Activated effector memory CD4-positive, alpha-beta T cell treated with Interleukin-2 at 50 U/mL for 16 hours (primary cell): ENCODE data around the gene COLEC12.

Source experiments
- DNase-seq: peaks from one replicate; pipeline ENCODE4 v3.0.0-alpha.2; 2020

The COLEC12 gene

GRCh38 chr18:473802-474201 lies 26.7 kb downstream of the COLEC12 start:
- DNase-seq = no peak

- no peak for DNase-seq
Measured at GRCh38 chr18:471716-472115, 28.8 kb downstream of the COLEC12 start.

GRCh38 chr18:470661-471501 lies 29.6 kb downstream of the COLEC12 start:
- DNase-seq = no peak

- DNase-seq = no peak
Measured at GRCh38 chr18:468955-469790, 31.3 kb downstream of the COLEC12 start.

- DNase-seq = no peak
Measured at GRCh38 chr18:463827-464541, 36.5 kb downstream of the COLEC12 start.

- DNase-seq = no peak
Measured at GRCh38 chr18:463403-463802, 37.1 kb downstream of the COLEC12 start.

- DNase-seq = no peak
Measured at GRCh38 chr18:461762-462161, 38.7 kb downstream of the COLEC12 start.

- no peak for DNase-seq
Measured at GRCh38 chr18:460791-461190, 39.7 kb downstream of the COLEC12 start.

GRCh38 chr18:459814-460593 lies 40.5 kb downstream of the COLEC12 start:
- no peak for DNase-seq

- no peak for DNase-seq
Measured at GRCh38 chr18:457521-458412, 42.7 kb downstream of the COLEC12 start.

GRCh38 chr18:457140-457519 lies 43.4 kb downstream of the COLEC12 start:
- DNase-seq = no peak

GRCh38 chr18:456361-457139 lies 44.0 kb downstream of the COLEC12 start:
- DNase-seq = no peak

GRCh38 chr18:453400-453799 lies 47.1 kb downstream of the COLEC12 start:
- DNase-seq = no peak

GRCh38 chr18:452816-453215 lies 47.7 kb downstream of the COLEC12 start:
- DNase-seq = no peak

GRCh38 chr18:449374-449773 lies 51.1 kb downstream of the COLEC12 start:
- DNase-seq = no peak

GRCh38 chr18:448116-448790 lies 52.2 kb downstream of the COLEC12 start:
- no peak for DNase-seq

GRCh38 chr18:446941-447560 lies 53.5 kb downstream of the COLEC12 start:
- no peak for DNase-seq

- no peak for DNase-seq
Measured at GRCh38 chr18:445055-445454, 55.4 kb downstream of the COLEC12 start.

- no peak for DNase-seq
Measured at GRCh38 chr18:438571-438970, 61.9 kb downstream of the COLEC12 start.

- DNase-seq = no peak
Measured at GRCh38 chr18:435940-436339, 64.6 kb downstream of the COLEC12 start.
